Measurements from ENCODE around the gene CAMK1D.

DNA sequence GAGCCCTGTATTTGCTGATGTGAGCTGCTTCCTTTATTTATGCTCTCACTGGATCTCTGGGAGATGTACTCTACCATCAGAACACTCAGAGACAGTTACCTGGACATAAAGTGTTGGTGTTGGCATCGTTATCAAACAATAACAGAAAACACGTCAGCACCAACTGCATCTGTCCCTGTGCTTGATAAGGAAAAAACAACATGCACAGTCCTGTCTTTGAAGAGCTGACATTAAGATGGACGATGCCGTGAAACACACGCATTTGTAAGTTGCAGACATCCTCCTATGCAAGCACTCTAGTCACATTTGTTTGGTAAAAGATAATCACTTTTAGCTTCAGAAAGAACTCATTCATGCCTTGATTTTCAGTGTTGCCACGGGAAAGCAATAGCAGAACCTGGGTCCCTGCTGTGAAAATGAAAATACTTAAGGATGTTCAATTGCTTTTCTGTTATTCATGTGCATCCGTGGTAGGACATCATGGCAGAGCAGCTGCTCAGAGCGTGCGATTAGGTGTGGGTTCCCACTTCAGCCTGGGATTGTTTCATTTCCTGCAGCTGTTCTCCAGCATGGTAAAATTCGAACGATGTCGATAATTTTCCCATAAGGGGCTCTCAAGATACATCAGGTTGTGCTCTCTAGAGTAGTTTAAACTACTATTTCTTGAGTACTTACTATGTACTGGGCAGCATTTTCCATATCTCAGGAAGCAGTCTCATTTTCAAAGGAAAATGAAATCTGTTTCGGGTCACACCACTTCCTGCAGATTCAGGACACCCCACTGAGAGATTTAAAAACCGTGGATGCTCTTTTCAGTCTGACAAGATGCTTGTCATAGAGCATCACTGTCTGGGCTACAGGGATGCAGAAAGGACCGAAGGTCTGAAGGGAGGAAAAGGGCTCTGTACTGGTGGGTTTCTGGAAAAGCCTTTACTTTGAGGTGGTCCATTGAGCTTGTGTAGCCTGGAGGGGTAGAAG, 248.7 kb downstream of the CAMK1D start:
- TF ChIP-seq, protein P1, sequence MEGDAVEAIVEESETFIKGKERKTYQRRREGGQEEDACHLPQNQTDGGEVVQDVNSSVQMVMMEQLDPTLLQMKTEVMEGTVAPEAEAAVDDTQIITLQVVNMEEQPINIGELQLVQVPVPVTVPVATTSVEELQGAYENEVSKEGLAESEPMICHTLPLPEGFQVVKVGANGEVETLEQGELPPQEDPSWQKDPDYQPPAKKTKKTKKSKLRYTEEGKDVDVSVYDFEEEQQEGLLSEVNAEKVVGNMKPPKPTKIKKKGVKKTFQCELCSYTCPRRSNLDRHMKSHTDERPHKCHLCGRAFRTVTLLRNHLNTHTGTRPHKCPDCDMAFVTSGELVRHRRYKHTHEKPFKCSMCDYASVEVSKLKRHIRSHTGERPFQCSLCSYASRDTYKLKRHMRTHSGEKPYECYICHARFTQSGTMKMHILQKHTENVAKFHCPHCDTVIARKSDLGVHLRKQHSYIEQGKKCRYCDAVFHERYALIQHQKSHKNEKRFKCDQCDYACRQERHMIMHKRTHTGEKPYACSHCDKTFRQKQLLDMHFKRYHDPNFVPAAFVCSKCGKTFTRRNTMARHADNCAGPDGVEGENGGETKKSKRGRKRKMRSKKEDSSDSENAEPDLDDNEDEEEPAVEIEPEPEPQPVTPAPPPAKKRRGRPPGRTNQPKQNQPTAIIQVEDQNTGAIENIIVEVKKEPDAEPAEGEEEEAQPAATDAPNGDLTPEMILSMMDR (IDR thresholded peaks at IDR 0.05; ENCODE audit: low read depth, low read length, poor library complexity, severe bottlenecking) = no peak
- no peak for TF ChIP-seq EZH2phosphoT487 (IDR thresholded peaks at IDR 0.05; ENCODE audit: borderline replicate concordance, low read length)

Measured in DOHH2 (cell line).